Neural cell (in vitro differentiated cells): ENCODE data around the gene TLX2. TPM values are rescaled to one million over a fixed set of nuclear protein-coding genes. Genes with fewer than 3 reads are reported as not detected.

Source experiments
- H2AFZ ChIP-seq: fragments of 200-600, 300-800 bp; sonication (generic), shearing (Covaris generic); 2 replicates; pipeline ENCODE4 v1.6.0; 2014; ENCODE audit warnings: low read depth, mild to moderate bottlenecking, antibody characterized with exemption, low read length, moderate library complexity
- H3F3A ChIP-seq: fragments of 200-600 bp; shearing (Covaris generic); 2 replicates; pipeline ENCODE4 v1.6.1; 2016; ENCODE audit warnings: mild to moderate bottlenecking, moderate library complexity, mixed read lengths, antibody characterized with exemption, low read length; ENCODE audit not compliant: insufficient read depth, poor library complexity, severe bottlenecking
- H3K27ac ChIP-seq: fragments of 200-600, 300-800 bp; sonication (generic), shearing (Covaris generic); 2 replicates; pipeline ENCODE4 v1.5.1; 2014; ENCODE audit warnings: mild to moderate bottlenecking, low read length, moderate library complexity
- H3K27me3 ChIP-seq: fragments of 300-800, 200-600 bp; sonication (generic), shearing (Covaris generic); 2 replicates; pipeline ENCODE4 v1.6.0; 2014; ENCODE audit warnings: mild to moderate bottlenecking, low read depth, low read length, moderate library complexity; ENCODE audit not compliant: insufficient read depth
- H3K36me3 ChIP-seq: fragments of 300-800, 200-600 bp; sonication (generic), shearing (Covaris generic); 2 replicates; pipeline ENCODE4 v1.5.1; 2014; ENCODE audit warnings: mild to moderate bottlenecking, antibody characterized with exemption, low read length, moderate library complexity; ENCODE audit not compliant: insufficient read depth
- H3K4me2 ChIP-seq: fragments of 300-800, 200-600 bp; sonication (generic), shearing (Covaris generic); 2 replicates; pipeline ENCODE4 v1.6.0; 2014; ENCODE audit warnings: mild to moderate bottlenecking, low read length
- H3K4me3 ChIP-seq: fragments of 300-800, 200-600 bp; sonication (generic), shearing (Covaris generic); 2 replicates; pipeline ENCODE4 v1.5.1; 2014; ENCODE audit warnings: mild to moderate bottlenecking, low read length, moderate library complexity
- H3K79me2 ChIP-seq: fragments of 200-600 bp; shearing (Covaris generic); replicated peaks from 2 replicates; pipeline ENCODE4 v1.6.0; 2014; ENCODE audit warnings: mild to moderate bottlenecking, low read length, moderate library complexity; ENCODE audit not compliant: insufficient read depth
- H3K9ac ChIP-seq: fragments of 300-800, 200-600 bp; sonication (generic), shearing (Covaris generic); 2 replicates; pipeline ENCODE4 v1.6.1; 2016; ENCODE audit warnings: mild to moderate bottlenecking, low read length, mixed read lengths
- H3K9me2 ChIP-seq: fragments of 200-600 bp; shearing (Covaris generic); 2 replicates; pipeline ENCODE4 v1.6.1; 2016; ENCODE audit warnings: mild to moderate bottlenecking, low read length, mixed read lengths; ENCODE audit not compliant: insufficient read depth
- H3K9me3 ChIP-seq: fragments of 200-600, 300-800 bp; sonication (generic), shearing (Covaris generic); 2 replicates; pipeline ENCODE4 v1.6.1; 2016; ENCODE audit warnings: mild to moderate bottlenecking, mixed run types, low read length, moderate library complexity, mixed read lengths
- H4K20me1 ChIP-seq: fragments of 200-600 bp; shearing (Covaris generic); 2 replicates; pipeline ENCODE4 v1.6.1; 2016; ENCODE audit warnings: mild to moderate bottlenecking, mixed run types; ENCODE audit not compliant: insufficient read depth
- EP300 ChIP-seq: fragments of 450-650 bp; conservative IDR thresholded peaks from 2 replicates; pipeline ENCODE4 v1.6.1; 2014; ENCODE audit warnings: antibody characterized with exemption, mild to moderate bottlenecking, moderate library complexity; ENCODE audit not compliant: poor library complexity, severe bottlenecking
- EZH2 ChIP-seq: fragments of 200-600, 300-800 bp; shearing (Covaris generic), sonication (generic); IDR thresholded peaks from 2 replicates; pipeline ENCODE4 v1.6.1; 2014; ENCODE audit warnings: antibody characterized with exemption, low read length, borderline replicate concordance, mild to moderate bottlenecking; ENCODE audit not compliant: insufficient read depth, poor library complexity, severe bottlenecking
- MXI1 ChIP-seq: fragments of 450-650 bp; conservative IDR thresholded peaks from 2 replicates; pipeline ENCODE4 v1.6.1; 2014; ENCODE audit warnings: antibody characterized with exemption, mild to moderate bottlenecking; ENCODE audit not compliant: poor library complexity, severe bottlenecking
- POLR2AphosphoS5 ChIP-seq: IDR thresholded peaks from 2 replicates; pipeline ENCODE4 v1.6.1; 2012
- RAD21 ChIP-seq: fragments of 450-650 bp; conservative IDR thresholded peaks from 2 replicates; pipeline ENCODE4 v1.6.1; 2014; ENCODE audit warnings: antibody characterized with exemption, mild to moderate bottlenecking, moderate library complexity
- REST ChIP-seq: IDR thresholded peaks from 2 replicates; pipeline ENCODE4 v1.6.1; 2012; ENCODE audit warnings: borderline replicate concordance
- SMC3 ChIP-seq: fragments of 450-650 bp; conservative IDR thresholded peaks from 2 replicates; pipeline ENCODE4 v1.6.1; 2014; ENCODE audit warnings: antibody characterized with exemption, mild to moderate bottlenecking, moderate library complexity; ENCODE audit not compliant: poor library complexity
- TAF1 ChIP-seq: IDR thresholded peaks from 2 replicates; pipeline ENCODE4 v1.6.1; 2012; ENCODE audit warnings: low read depth
- polyA plus RNA-seq: library from polyadenylated mRNA; depleted of rRNA; stranded (reverse); fragments of >200 nt; gene quantifications from 2 replicates; pipeline ENCODE4 v1.2.3, GENCODE V29; 2014
- TF ChIP-seq, protein P1 (sequence below): fragments of 450-650 bp; IDR thresholded peaks from 2 replicates; pipeline ENCODE4 v1.5.1; 2014; ENCODE audit warnings: antibody characterized with exemption, mild to moderate bottlenecking, moderate library complexity; ENCODE audit not compliant: poor library complexity, severe bottlenecking

Gene TLX2
- polyA plus RNA-seq, 1 donor from 2014 or later: not detected

DNA sequence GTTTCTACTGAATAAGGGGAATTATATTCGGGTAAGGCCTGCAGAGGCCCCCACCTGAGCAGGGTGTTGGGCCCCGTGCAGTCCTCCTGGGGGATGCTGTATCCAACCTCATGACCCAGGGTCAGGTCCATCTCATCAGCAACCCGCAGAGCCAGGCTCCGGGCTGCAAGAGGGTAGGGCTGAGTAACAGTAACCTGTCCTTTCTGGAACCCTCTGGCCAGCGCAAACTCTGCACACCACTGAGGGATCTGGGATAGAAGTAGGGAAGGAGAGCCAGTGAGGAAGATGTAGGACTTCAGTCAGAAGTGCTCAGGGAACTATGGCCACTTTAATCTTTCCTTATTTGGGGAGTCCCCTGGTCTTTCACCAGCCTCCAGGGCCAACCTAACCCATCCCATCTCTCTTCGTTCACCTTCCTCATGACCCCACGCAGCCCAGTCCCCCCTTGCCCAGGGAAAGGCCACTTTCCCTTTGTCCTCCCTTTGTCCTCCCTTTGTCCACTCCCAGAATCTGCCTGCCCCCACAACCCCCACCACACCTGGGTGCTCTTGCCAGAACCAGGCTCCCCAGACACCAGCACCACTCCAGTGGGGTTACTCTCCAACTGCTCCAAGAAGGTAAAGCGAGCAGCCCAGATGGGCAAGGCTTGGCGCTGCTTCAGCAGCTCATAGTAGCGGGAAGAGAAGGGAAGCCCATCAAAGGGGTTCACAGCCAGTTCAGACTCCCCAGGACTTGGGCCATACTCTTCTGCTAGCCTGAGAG, 10.9 kb downstream of the TLX2 start:
- no peaks in the 10 kb centered on the region for H3K36me3 ChIP-seq
- no peak overlapping the region for H3K4me2 ChIP-seq
- peaks cover 11% of the 10 kb centered on the region for H3K79me2 ChIP-seq
- no peaks in the 10 kb centered on the region for H3F3A ChIP-seq
- no peak overlapping the region for H3K9ac ChIP-seq
- no peaks in the 10 kb centered on the region for H3K9me3 ChIP-seq
- H4K20me1 ChIP-seq: no peaks in the 10 kb centered on the region
- H3K27ac ChIP-seq: no peak overlapping the region
- peaks cover 22% of the 10 kb centered on the region for H3K27me3 ChIP-seq
- no peak overlapping the region for H3K4me3 ChIP-seq
- no peak overlapping the region for H2AFZ ChIP-seq
- no peaks in the 10 kb centered on the region for H3K9me2 ChIP-seq
- no peak for TF ChIP-seq EP300
- no peak for TF ChIP-seq EZH2
- TF ChIP-seq REST: no peak
- no peak for TF ChIP-seq MXI1
- TF ChIP-seq, protein P1, sequence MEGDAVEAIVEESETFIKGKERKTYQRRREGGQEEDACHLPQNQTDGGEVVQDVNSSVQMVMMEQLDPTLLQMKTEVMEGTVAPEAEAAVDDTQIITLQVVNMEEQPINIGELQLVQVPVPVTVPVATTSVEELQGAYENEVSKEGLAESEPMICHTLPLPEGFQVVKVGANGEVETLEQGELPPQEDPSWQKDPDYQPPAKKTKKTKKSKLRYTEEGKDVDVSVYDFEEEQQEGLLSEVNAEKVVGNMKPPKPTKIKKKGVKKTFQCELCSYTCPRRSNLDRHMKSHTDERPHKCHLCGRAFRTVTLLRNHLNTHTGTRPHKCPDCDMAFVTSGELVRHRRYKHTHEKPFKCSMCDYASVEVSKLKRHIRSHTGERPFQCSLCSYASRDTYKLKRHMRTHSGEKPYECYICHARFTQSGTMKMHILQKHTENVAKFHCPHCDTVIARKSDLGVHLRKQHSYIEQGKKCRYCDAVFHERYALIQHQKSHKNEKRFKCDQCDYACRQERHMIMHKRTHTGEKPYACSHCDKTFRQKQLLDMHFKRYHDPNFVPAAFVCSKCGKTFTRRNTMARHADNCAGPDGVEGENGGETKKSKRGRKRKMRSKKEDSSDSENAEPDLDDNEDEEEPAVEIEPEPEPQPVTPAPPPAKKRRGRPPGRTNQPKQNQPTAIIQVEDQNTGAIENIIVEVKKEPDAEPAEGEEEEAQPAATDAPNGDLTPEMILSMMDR: no peak
- no peak for TF ChIP-seq SMC3
- TF ChIP-seq TAF1: no peak
- no peak for TF ChIP-seq POLR2AphosphoS5
- no peak for TF ChIP-seq RAD21

DNA sequence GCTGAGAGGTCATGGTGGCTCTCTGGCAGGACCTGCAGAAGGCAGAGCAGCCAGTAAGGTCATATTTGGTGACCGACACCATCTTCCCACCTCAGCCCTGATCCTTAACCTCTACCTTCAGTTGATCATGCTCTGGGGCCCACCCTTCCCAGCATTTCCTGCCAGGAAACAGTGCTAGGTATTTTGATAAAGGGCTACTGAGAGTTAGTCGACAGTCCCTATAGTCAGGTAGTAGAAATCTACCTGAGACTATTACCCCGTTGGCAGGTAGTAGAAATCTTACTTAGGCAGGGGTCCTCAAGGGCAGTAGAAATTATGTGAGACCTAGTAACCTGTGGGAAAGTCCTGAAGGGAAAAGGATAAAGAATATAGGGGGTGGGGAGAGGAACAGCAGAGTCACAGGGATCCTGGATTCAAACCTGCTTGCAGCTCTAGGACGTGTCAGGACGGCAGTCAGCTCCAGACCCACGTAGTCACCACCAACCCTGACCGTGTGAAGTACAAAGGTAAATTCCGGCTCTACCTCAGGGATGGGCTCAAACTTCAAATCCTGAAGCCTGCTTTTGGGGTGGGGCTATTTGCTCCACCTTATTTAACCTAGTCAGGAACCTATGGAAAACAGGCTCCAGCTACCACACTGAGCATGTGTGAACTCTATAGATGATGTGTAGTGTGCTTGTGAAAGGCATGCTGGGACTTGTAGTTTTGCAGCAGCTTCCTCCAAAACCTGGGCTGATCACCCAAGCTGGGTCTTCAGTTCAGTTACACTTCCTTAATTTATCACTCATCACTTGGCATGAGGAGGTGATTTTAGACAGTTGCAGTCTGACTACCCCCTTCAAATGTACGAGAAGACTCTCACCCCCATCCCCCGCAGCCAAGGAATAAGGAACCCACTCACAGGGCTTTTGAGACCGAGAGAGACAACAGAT, 11.7 kb downstream of the TLX2 start, which contains the start of gene DQX1:
Gene DQX1, minus strand, starts transcription at position 515 of the 932 bp plus-strand sequence. Its CDS starts 502 bp downstream, at position 13.
- TF ChIP-seq EZH2: no peak
- TF ChIP-seq RAD21: no peak
- no peak for TF ChIP-seq SMC3
- TF ChIP-seq, protein P1: no peak
- TF ChIP-seq MXI1: no peak
- TF ChIP-seq TAF1: no peak
- no peak for TF ChIP-seq POLR2AphosphoS5
- TF ChIP-seq EP300: no peak
- TF ChIP-seq REST: no peak
- no peak within 1 kb of the TSS for H3K27ac ChIP-seq
- peaks cover 13% of the 10 kb centered on the region for H3K27me3 ChIP-seq
- H3K9me2 ChIP-seq: no peaks in the 10 kb centered on the region
- H4K20me1 ChIP-seq: no peaks in the 10 kb centered on the region
- H3F3A ChIP-seq: no peaks in the 10 kb centered on the region
- H3K79me2 ChIP-seq: peaks cover 13% of the 10 kb centered on the region
- H3K4me3 ChIP-seq: no peak within 1 kb of the TSS
- H3K36me3 ChIP-seq: no peaks in the 10 kb centered on the region
- no peak within 1 kb of the TSS for H3K4me2 ChIP-seq
- H3K9ac ChIP-seq: no peak within 1 kb of the TSS
- H3K9me3 ChIP-seq: no peaks in the 10 kb centered on the region
- H2AFZ ChIP-seq: no peak within 1 kb of the TSS
